Glutamatergic neuron (in vitro differentiated cells): Measurements from ENCODE around the gene KCTD2. TPM values are rescaled to one million over a fixed set of nuclear protein-coding genes. Genes with fewer than 3 reads are reported as not detected.

Experiments
- DNase-seq: peaks from one replicate; pipeline ENCODE4 v3.0.0; 2022
- H3K27ac Mint-ChIP-seq: one replicate; pipeline ENCODE4 v1.8.0; 2020; ENCODE audit warnings: mild to moderate bottlenecking, mixed read lengths, inconsistent platforms; ENCODE audit not compliant: unreplicated experiment
- H3K27me3 Mint-ChIP-seq: one replicate; pipeline ENCODE4 v1.8.0; 2020; ENCODE audit warnings: mild to moderate bottlenecking, moderate library complexity, mixed read lengths, inconsistent platforms; ENCODE audit not compliant: unreplicated experiment
- H3K36me3 Mint-ChIP-seq: one replicate; pipeline ENCODE4 v1.8.0; 2020; ENCODE audit warnings: mild to moderate bottlenecking, mixed read lengths, inconsistent platforms; ENCODE audit not compliant: unreplicated experiment
- H3K4me1 Mint-ChIP-seq: one replicate; pipeline ENCODE4 v1.8.0; 2020; ENCODE audit warnings: mild to moderate bottlenecking, low read depth, mixed read lengths, inconsistent platforms; ENCODE audit not compliant: unreplicated experiment
- H3K4me3 Mint-ChIP-seq: one replicate; pipeline ENCODE4 v1.8.0; 2020; ENCODE audit warnings: mild to moderate bottlenecking, mixed read lengths, inconsistent platforms; ENCODE audit not compliant: unreplicated experiment
- H3K9me3 Mint-ChIP-seq: one replicate; pipeline ENCODE4 v1.8.0; 2020; ENCODE audit warnings: mild to moderate bottlenecking, moderate library complexity, mixed read lengths, inconsistent platforms; ENCODE audit not compliant: unreplicated experiment
- CTCF ChIP-seq: fragments of 200-600 bp; sonication (generic); IDR thresholded peaks from one replicate; pipeline ENCODE4 v1.5.0; 2021; ENCODE audit not compliant: partially characterized antibody, unreplicated experiment
- total RNA-seq: library from RNA; stranded (reverse); fragmentation: NEBNext Ultra II Directional; extraction: Animal tissue kit (Norgen Biotek cat#: 25700); gene quantifications from one replicate; pipeline ENCODE4 v1.2.1, GENCODE V29; 2021; ENCODE audit not compliant: unreplicated experiment

KCTD2 gene
- total RNA-seq, 1 donor from 2014 or later = 23.4 TPM

- H3K4me3 Mint-ChIP-seq = peak overlapping the region; percentile 98
- DNase-seq = peak; percentile 50
- no peaks in the 10 kb centered on the region for H3K36me3 Mint-ChIP-seq
- H3K27ac Mint-ChIP-seq = peak overlapping the region; percentile 80
- H3K4me1 Mint-ChIP-seq = peaks cover 5% of the 10 kb centered on the region
- peaks cover 6% of the 10 kb centered on the region for H3K9me3 Mint-ChIP-seq
- TF ChIP-seq CTCF = no peak
- peaks cover 4% of the 10 kb centered on the region for H3K27me3 Mint-ChIP-seq
Measured at GRCh38 chr17:75047398-75048098, 523 bp downstream of the KCTD2 start.

- no peak overlapping the region for H3K27ac Mint-ChIP-seq
- peaks cover 6% of the 10 kb centered on the region for H3K9me3 Mint-ChIP-seq
- H3K4me1 Mint-ChIP-seq = peaks cover 5% of the 10 kb centered on the region
- no peak for TF ChIP-seq CTCF
- H3K36me3 Mint-ChIP-seq = no peaks in the 10 kb centered on the region
- DNase-seq = no peak
- peak overlapping the region; percentile 98 for H3K4me3 Mint-ChIP-seq
- H3K27me3 Mint-ChIP-seq = peaks cover 4% of the 10 kb centered on the region
Measured at GRCh38 chr17:75048249-75048878, 1.3 kb downstream of the KCTD2 start.

- Mint-ChIP-seq H3K27ac (no peak overlapping the region), H3K36me3 (no peaks in the 10 kb centered on the region), H3K9me3 (peaks cover 6% of the 10 kb centered on the region), H3K4me1 (peaks cover 5% of the 10 kb centered on the region), H3K4me3 (peak overlapping the region; percentile 16), H3K27me3 (peaks cover 4% of the 10 kb centered on the region)
- no peak for DNase-seq
- TF ChIP-seq CTCF = no peak
Measured at GRCh38 chr17:75049057-75049456, 2.0 kb downstream of the KCTD2 start.

GRCh38 chr17:75049706-75050105, 2.7 kb downstream of the KCTD2 start:
- H3K4me1 Mint-ChIP-seq = peaks cover 5% of the 10 kb centered on the region
- H3K4me3 Mint-ChIP-seq = no peak overlapping the region
- no peak for DNase-seq
- no peaks in the 10 kb centered on the region for H3K36me3 Mint-ChIP-seq
- peaks cover 6% of the 10 kb centered on the region for H3K9me3 Mint-ChIP-seq
- TF ChIP-seq CTCF = no peak
- H3K27ac Mint-ChIP-seq = no peak overlapping the region
- H3K27me3 Mint-ChIP-seq = peaks cover 4% of the 10 kb centered on the region

- no peak overlapping the region for H3K27ac Mint-ChIP-seq
- peaks cover 4% of the 10 kb centered on the region for H3K36me3 Mint-ChIP-seq
- no peak for TF ChIP-seq CTCF
- H3K4me3 Mint-ChIP-seq = no peak overlapping the region
- H3K9me3 Mint-ChIP-seq = no peaks in the 10 kb centered on the region
- DNase-seq = no peak
- peaks cover 4% of the 10 kb centered on the region for H3K27me3 Mint-ChIP-seq
- peaks cover 3% of the 10 kb centered on the region for H3K4me1 Mint-ChIP-seq
Measured at GRCh38 chr17:75051941-75052340, 4.9 kb downstream of the KCTD2 start.
